GM10248 (cell line): Measurements from ENCODE around the gene IGSF10.
"Not testable (repeated sequence)": the region's sequence is repeated elsewhere in the genome, so short reads cannot be mapped to it uniquely, and the experiment has no call there.

Experiments
- CTCF ChIA-PET: fragments of 300-600 bp; sonication (Branson Sonifier 250); formaldehyde crosslinking; extraction: SDS; loops from one replicate; lab custom pipeline; 2021; ENCODE audit warnings: antibody characterized with exemption; lab: Yijun Ruan, JAX
- POLR2A ChIA-PET: fragments of 350-650 bp; sonication (Branson Sonifier 250); formaldehyde crosslinking; extraction: SDS; loops from one replicate; lab custom pipeline; 2020; ENCODE audit warnings: antibody characterized with exemption; lab: Yijun Ruan, JAX
- DNase-seq: peaks from one replicate; pipeline ENCODE4 v3.0.0; 2012; ENCODE audit errors: extremely low spot score
- TF ChIP-seq, protein P1 (sequence below): IDR thresholded peaks from 2 replicates; pipeline ENCODE4 v1.5.1; 2012; ENCODE audit warnings: mild to moderate bottlenecking, low read depth; ENCODE audit errors: extremely low read depth, missing control alignments, control extremely low read depth

Gene IGSF10, protein sequence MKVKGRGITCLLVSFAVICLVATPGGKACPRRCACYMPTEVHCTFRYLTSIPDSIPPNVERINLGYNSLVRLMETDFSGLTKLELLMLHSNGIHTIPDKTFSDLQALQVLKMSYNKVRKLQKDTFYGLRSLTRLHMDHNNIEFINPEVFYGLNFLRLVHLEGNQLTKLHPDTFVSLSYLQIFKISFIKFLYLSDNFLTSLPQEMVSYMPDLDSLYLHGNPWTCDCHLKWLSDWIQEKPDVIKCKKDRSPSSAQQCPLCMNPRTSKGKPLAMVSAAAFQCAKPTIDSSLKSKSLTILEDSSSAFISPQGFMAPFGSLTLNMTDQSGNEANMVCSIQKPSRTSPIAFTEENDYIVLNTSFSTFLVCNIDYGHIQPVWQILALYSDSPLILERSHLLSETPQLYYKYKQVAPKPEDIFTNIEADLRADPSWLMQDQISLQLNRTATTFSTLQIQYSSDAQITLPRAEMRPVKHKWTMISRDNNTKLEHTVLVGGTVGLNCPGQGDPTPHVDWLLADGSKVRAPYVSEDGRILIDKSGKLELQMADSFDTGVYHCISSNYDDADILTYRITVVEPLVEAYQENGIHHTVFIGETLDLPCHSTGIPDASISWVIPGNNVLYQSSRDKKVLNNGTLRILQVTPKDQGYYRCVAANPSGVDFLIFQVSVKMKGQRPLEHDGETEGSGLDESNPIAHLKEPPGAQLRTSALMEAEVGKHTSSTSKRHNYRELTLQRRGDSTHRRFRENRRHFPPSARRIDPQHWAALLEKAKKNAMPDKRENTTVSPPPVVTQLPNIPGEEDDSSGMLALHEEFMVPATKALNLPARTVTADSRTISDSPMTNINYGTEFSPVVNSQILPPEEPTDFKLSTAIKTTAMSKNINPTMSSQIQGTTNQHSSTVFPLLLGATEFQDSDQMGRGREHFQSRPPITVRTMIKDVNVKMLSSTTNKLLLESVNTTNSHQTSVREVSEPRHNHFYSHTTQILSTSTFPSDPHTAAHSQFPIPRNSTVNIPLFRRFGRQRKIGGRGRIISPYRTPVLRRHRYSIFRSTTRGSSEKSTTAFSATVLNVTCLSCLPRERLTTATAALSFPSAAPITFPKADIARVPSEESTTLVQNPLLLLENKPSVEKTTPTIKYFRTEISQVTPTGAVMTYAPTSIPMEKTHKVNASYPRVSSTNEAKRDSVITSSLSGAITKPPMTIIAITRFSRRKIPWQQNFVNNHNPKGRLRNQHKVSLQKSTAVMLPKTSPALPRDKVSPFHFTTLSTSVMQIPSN (N-terminal part only)

DNA sequence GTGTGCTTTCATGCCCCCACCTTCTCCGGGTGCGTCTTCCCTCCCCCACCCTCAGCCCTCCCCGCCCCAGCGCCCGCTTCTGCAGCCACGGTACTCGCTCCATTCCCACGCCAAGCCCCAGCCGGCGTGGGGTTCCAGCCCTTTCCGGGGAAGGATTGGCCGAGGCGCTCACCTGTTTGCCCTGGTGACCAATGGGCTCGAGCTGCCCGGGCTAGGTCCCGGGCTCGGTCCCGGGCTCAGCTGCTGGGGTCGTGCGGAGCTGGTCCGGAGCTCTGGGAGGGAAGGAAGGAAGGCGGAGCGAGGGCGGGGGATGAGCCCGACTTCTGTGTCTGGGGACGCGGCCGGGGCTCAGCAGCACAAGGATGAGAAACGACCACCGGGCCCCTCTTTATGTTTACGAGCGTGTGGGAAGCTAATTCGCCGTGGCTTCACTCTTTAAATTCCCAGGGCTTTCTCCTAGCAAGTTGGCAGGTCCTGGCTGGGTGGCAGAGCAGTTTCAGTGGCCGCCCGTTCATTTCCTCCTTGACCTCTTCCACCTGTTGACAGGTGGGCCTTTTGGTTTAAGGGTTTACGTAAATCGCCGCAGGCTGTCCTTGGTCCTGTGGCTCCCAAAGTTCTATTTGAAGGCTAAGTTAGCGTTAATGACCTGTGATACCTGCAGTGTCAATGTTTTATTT, at the start of gene IGSF10:
IGSF10 (minus strand) TSS at position 288 of the 677 bp plus-strand sequence. CDS start 2,352 bp downstream, outside the sequence.
- TF ChIP-seq, protein P1, sequence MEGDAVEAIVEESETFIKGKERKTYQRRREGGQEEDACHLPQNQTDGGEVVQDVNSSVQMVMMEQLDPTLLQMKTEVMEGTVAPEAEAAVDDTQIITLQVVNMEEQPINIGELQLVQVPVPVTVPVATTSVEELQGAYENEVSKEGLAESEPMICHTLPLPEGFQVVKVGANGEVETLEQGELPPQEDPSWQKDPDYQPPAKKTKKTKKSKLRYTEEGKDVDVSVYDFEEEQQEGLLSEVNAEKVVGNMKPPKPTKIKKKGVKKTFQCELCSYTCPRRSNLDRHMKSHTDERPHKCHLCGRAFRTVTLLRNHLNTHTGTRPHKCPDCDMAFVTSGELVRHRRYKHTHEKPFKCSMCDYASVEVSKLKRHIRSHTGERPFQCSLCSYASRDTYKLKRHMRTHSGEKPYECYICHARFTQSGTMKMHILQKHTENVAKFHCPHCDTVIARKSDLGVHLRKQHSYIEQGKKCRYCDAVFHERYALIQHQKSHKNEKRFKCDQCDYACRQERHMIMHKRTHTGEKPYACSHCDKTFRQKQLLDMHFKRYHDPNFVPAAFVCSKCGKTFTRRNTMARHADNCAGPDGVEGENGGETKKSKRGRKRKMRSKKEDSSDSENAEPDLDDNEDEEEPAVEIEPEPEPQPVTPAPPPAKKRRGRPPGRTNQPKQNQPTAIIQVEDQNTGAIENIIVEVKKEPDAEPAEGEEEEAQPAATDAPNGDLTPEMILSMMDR = no peak
- ChIA-PET CTCF (interaction anchor here (1.0 kb wide), 1 partner anchor 22 kb away, joined by 4 read pairs; no protein-coding TSS in a partner anchor), POLR2A (no interaction called here)
- DNase-seq = no peak

DNA sequence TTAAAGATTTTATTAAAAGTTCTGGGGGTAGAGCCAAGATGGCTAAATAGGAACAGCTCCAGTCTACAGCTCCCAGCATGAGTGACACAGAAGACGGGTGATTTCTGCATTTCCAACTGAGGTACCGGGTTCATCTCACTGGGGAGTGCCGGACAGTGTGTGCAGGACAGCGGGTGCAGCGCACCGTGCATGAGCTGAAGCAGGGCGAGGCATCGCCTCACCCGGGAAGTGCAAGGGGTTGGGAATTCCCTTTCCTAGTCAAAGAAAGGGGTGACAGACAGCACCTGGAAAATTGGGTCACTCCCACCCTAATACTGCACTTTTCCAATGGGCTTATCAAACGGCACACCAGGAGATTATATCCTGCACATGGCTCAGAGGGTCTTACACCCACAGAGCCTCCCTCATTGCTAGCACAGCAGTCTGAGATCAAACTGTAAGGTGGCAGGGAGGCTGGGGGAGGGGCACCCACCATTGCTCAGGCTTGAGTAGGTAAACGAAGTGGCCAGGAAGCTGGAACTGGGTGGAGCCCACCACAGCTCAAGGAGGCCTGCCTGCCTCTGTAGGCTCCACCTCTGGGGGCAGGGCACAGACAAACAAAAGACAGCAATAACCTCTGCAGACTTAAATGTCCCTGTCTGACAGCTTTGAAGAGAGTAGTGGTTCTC, 48.7 kb upstream of the IGSF10 start:
- CTCF ChIA-PET, DNase-seq, POLR2A ChIA-PET: not testable (repeated sequence)

DNA sequence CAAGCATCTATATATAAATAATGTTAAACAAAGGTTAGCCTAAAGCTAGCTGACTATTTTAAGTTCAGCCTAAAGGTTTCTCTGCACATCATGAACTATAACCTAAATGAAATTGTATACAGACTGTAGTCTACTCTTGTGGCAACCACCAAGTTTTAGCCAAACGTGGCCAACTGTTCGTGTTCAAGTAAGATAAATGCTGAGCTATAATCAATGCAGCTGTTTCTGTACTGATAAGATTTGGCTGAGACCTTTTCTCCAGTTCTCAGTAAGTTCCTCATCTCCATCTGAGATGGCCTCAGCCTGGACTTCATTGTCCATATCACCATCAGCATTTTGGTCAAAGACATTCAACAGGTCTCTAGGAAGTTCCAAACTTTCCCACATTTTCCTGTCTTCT, 43.7 kb upstream of the IGSF10 start:
- POLR2A ChIA-PET = no interaction called here
- CTCF ChIA-PET = interaction anchor here (1.0 kb wide), 1 partner anchor 17 kb away, joined by 3 read pairs; no protein-coding TSS in a partner anchor

DNA sequence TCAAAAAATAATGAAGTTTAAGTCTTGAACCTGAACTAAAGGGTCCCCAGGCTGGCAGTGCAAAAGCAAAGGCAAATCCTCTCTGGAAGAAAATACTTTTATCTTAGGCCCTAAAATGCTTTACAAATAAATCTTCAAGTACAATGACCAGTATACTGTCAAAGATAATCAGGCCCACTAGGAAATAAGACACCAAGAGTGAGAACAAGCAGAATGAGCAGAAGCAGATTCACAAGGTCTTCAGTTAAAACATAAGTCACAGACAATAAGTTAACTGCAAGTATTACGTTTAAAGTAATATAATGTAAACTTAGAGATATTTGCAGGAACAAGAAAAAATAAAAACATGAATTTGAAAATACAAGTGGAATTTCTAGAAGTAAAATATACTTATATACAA, 42.2 kb upstream of the IGSF10 start:
- ChIA-PET POLR2A (no interaction called here), CTCF (interaction anchor here (1.0 kb wide), 1 partner anchor 20 kb away, joined by 4 read pairs; no protein-coding TSS in a partner anchor)
- no peak for DNase-seq
- TF ChIP-seq, protein P1 = no peak

More for the DNA sequence above, 43.7 kb upstream of the IGSF10 start:
- no peak for DNase-seq
- TF ChIP-seq, protein P1 = no peak

DNA sequence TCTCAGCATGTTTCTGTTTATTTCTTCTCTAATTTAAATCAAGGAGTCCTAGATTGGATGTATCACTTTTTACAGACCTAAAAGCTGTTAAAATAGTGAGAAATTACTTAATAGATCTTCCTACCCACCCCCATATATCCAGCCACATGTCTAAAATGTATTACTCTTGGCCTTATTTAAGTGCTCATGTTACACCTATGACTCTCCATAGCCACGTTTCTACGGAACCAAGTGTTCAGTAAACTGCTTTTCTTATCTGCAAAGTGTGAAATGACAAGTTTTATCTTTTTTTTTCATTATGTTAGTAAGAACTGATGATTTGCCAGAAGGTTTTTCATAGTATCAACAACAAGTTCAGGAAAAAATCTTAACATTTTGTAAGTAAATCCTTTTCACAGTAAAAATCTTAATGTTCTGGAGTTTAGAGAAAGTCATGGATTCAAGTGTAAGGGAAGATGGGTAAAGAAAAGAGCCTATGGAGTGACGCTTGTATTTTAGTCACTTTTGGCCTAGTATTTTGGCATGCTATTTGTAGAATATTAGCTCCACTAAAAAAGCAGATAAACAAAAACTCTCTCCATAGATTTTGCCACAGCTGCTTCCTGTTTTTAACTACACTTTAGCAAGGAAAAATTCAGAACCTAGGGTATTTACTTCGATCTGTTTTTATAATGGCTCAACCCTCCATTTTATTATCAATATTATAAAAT, 41.2 kb upstream of the IGSF10 start:
- TF ChIP-seq, protein P1 = no peak
- ChIA-PET CTCF (interaction anchor here (1.0 kb wide), 1 partner anchor 21 kb away, joined by 4 read pairs; no protein-coding TSS in a partner anchor), POLR2A (no interaction called here)
- no peak for DNase-seq
